Type B pancreatic cell (in vitro differentiated cells): Measurements from ENCODE around the gene TMEM243. TPM values are rescaled to one million over a fixed set of nuclear protein-coding genes. Genes with fewer than 3 reads are reported as not detected.
A peak's percentile ranks its signal among the peaks of the same experiment; 100 is the strongest.

Experiments used
- DNase-seq: peaks from one replicate; pipeline ENCODE4 v3.0.0; 2021; ENCODE audit warnings: mixed read lengths; ENCODE audit not compliant: unreplicated experiment; ENCODE audit errors: extremely low spot score
- H3K27ac Mint-ChIP-seq: 2 replicates; pipeline ENCODE4 v1.8.0; 2021; ENCODE audit warnings: mild to moderate bottlenecking, mixed read lengths
- H3K27me3 Mint-ChIP-seq: 2 replicates; pipeline ENCODE4 v1.8.0; 2021; ENCODE audit warnings: mixed read lengths
- H3K36me3 Mint-ChIP-seq: 2 replicates; pipeline ENCODE4 v1.8.0; 2021; ENCODE audit warnings: mixed read lengths
- H3K4me1 Mint-ChIP-seq: one replicate; pipeline ENCODE4 v1.8.0; 2021; ENCODE audit warnings: mixed read lengths; ENCODE audit not compliant: unreplicated experiment
- H3K4me3 Mint-ChIP-seq: 2 replicates; pipeline ENCODE4 v1.8.0; 2021; ENCODE audit warnings: mild to moderate bottlenecking, mixed read lengths
- H3K9me3 Mint-ChIP-seq: 2 replicates; pipeline ENCODE4 v1.8.0; 2021; ENCODE audit warnings: mixed read lengths
- CTCF ChIP-seq: fragments of 200-600 bp; sonication (generic); conservative IDR thresholded peaks from 2 replicates; pipeline ENCODE4 v1.5.0; 2021; ENCODE audit warnings: antibody characterized with exemption, mild to moderate bottlenecking
- total RNA-seq: library from RNA; stranded (reverse); gene quantifications from 2 replicates; pipeline ENCODE4 v1.2.1, GENCODE V29; 2021; ENCODE audit warnings: low replicate concordance

TMEM243 gene
- total RNA-seq, 1 donor from 2014 or later = 19.0 TPM

- Mint-ChIP-seq H3K4me1 (peaks cover 21% of the 10 kb centered on the region), H3K27me3 (peaks cover 6% of the 10 kb centered on the region), H3K9me3 (no peaks in the 10 kb centered on the region), H3K36me3 (peaks cover 4% of the 10 kb centered on the region), H3K27ac (peak overlapping the region; percentile 74), H3K4me3 (peak overlapping the region; percentile 95)
- no peak for DNase-seq
- no peak for TF ChIP-seq CTCF
Observed at GRCh38 chr7:87220734-87221215, 1.2 kb upstream of the TMEM243 start.

GRCh38 chr7:87220026-87220733 is 648 bp upstream of the TMEM243 start:
- Mint-ChIP-seq H3K4me1 (peaks cover 21% of the 10 kb centered on the region), H3K9me3 (no peaks in the 10 kb centered on the region), H3K4me3 (peak overlapping the region; percentile 95), H3K27me3 (no peaks in the 10 kb centered on the region), H3K27ac (peak overlapping the region; percentile 86), H3K36me3 (peaks cover 4% of the 10 kb centered on the region)
- TF ChIP-seq CTCF = peak; percentile 49
- peak; percentile 86 for DNase-seq

GRCh38 chr7:87218796-87219544 is 562 bp downstream of the TMEM243 start:
- H3K27ac Mint-ChIP-seq = peak overlapping the region; percentile 86
- DNase-seq = no peak
- H3K4me1 Mint-ChIP-seq = peaks cover 23% of the 10 kb centered on the region
- TF ChIP-seq CTCF = no peak
- H3K4me3 Mint-ChIP-seq = peak overlapping the region; percentile 95
- H3K36me3 Mint-ChIP-seq = peaks cover 4% of the 10 kb centered on the region
- H3K9me3 Mint-ChIP-seq = no peaks in the 10 kb centered on the region
- no peaks in the 10 kb centered on the region for H3K27me3 Mint-ChIP-seq

- TF ChIP-seq CTCF = no peak
- Mint-ChIP-seq H3K4me3 (peak overlapping the region; percentile 95), H3K27ac (no peak overlapping the region), H3K27me3 (no peaks in the 10 kb centered on the region), H3K36me3 (peaks cover 4% of the 10 kb centered on the region), H3K4me1 (peaks cover 25% of the 10 kb centered on the region), H3K9me3 (no peaks in the 10 kb centered on the region)
- no peak for DNase-seq
Observed at GRCh38 chr7:87217983-87218653, 1.4 kb downstream of the TMEM243 start.

- Mint-ChIP-seq H3K36me3 (peaks cover 7% of the 10 kb centered on the region), H3K27ac (no peak overlapping the region), H3K4me1 (peaks cover 25% of the 10 kb centered on the region), H3K9me3 (no peaks in the 10 kb centered on the region), H3K27me3 (no peaks in the 10 kb centered on the region), H3K4me3 (no peak overlapping the region)
- DNase-seq = no peak
- TF ChIP-seq CTCF = no peak
Observed at GRCh38 chr7:87216701-87217508, 2.6 kb downstream of the TMEM243 start.
